Central memory CD8-positive, alpha-beta T cell (primary cell): Measurements from ENCODE around the gene POLE.
"Not testable (repeated sequence)": the region's sequence is repeated elsewhere in the genome, so short reads cannot be mapped to it uniquely, and the experiment has no call there.

Source experiments
- ATAC-seq: fragments of 150-1000 bp; cut with Tn5 transposase; replicated peaks from 2 replicates; pipeline ENCODE4 v1.10.0; 2022; ENCODE audit warnings: mild to moderate bottlenecking, moderate FRiP score, moderate number of reproducible peaks; ENCODE audit not compliant: poor library complexity, severe bottlenecking; ENCODE audit errors: extremely low read depth
- DNase-seq, 2 donors: peaks; one replicate each; pipeline ENCODE4 v3.0.0; 2021; ENCODE audit warnings: low spot score in 2 of 2
- H3K27ac Mint-ChIP-seq: one replicate; pipeline ENCODE4 v1.8.0; 2022; ENCODE audit warnings: low read depth, mild to moderate bottlenecking, moderate library complexity, mixed read lengths
- H3K27me3 Mint-ChIP-seq: one replicate; pipeline ENCODE4 v1.8.0; 2022; ENCODE audit warnings: mixed read lengths
- H3K36me3 Mint-ChIP-seq: one replicate; pipeline ENCODE4 v1.8.0; 2022; ENCODE audit warnings: mild to moderate bottlenecking, moderate library complexity, mixed read lengths; ENCODE audit not compliant: insufficient read depth
- H3K4me1 Mint-ChIP-seq: one replicate; pipeline ENCODE4 v1.8.0; 2022; ENCODE audit warnings: mixed read lengths
- H3K4me3 Mint-ChIP-seq: one replicate; pipeline ENCODE4 v1.8.0; 2022; ENCODE audit warnings: mild to moderate bottlenecking, moderate library complexity, mixed read lengths
- H3K9me3 Mint-ChIP-seq: one replicate; pipeline ENCODE4 v1.8.0; 2022; ENCODE audit warnings: mixed read lengths

The POLE gene

DNA sequence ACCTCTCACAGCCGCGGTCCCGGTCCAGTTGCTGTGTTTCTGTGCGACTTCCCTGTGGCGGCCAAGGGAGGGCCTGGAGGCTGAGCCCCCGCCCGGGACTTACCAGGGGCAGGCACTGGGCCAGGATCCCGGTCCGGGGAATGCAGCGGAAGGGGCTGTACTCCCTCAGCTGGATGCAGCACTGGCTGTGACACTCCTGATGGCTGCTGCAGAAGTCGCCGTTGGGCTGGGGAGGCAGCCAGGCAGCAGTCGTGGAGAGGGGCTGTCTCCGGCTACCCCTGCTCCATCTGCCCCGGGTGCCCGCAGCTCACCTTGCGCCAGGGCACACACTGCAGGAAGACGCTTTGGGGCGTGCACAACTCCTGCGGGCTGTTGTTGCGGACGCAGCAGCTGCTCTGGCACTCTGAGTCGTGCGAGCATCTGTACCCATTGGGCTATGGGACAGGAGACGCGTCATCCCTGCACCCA is 83.0 kb downstream of the POLE start:
- peaks cover 64% of the 10 kb centered on the region for H3K27me3 Mint-ChIP-seq

DNA sequence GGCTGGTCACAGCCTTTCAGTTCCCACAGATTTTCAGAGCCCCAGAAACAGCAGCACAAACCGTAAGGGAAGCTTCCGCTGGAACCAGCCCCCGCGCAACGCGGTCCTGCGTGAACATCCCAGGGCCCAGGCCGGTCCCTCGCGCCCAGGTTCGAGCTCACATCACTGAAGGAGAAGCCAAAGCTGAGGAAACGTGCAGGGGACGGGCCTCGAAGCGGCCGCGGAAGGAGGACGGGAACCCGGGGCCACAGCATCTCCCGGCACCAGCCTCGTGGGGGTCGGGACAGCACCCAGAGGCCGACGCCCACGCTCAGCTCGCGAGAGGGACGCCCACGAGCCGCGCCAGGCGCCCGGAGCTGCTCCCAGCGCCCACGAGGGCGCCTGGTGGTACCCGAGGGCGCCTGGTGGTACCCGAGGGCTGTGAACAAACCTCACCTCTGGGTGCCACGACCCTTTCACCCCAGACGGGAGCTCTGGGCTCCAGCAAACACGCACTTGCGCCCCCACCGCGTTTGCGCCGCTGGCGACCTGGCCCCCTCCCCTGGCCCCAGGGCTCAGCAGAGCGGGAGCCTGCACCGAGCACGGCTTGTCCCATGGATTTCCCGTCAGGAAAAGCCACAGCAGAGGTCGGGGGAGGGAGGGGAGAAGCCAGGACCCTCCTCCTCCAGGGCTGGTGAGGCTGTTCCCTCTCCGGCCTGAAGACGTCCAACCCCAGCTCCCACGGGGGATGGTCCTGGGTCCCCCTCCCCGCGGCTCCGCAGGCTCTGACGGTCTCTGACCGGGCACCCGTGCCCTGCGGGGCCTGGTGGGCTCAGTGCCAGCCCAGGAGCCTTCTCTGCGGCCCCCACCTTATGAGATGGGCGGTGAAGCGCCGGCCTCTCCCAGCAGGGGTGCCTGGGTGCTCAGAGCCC is 83.6 kb downstream of the POLE start:
- Mint-ChIP-seq H3K4me3 (no peak overlapping the region), H3K36me3 (peaks cover 13% of the 10 kb centered on the region), H3K9me3 (no peaks in the 10 kb centered on the region), H3K4me1 (peaks cover 15% of the 10 kb centered on the region), H3K27me3 (peaks cover 63% of the 10 kb centered on the region), H3K27ac (no peak overlapping the region)
- no peak for DNase-seq
- no peak for ATAC-seq

More for the DNA sequence above, 83.0 kb downstream of the POLE start:
- no peak overlapping the region for H3K27ac Mint-ChIP-seq
- no peaks in the 10 kb centered on the region for H3K9me3 Mint-ChIP-seq
- no peak overlapping the region for H3K4me3 Mint-ChIP-seq
- ATAC-seq (no peak), DNase-seq (no peak)
- H3K4me1 Mint-ChIP-seq: peaks cover 10% of the 10 kb centered on the region
- peaks cover 10% of the 10 kb centered on the region for H3K36me3 Mint-ChIP-seq

DNA sequence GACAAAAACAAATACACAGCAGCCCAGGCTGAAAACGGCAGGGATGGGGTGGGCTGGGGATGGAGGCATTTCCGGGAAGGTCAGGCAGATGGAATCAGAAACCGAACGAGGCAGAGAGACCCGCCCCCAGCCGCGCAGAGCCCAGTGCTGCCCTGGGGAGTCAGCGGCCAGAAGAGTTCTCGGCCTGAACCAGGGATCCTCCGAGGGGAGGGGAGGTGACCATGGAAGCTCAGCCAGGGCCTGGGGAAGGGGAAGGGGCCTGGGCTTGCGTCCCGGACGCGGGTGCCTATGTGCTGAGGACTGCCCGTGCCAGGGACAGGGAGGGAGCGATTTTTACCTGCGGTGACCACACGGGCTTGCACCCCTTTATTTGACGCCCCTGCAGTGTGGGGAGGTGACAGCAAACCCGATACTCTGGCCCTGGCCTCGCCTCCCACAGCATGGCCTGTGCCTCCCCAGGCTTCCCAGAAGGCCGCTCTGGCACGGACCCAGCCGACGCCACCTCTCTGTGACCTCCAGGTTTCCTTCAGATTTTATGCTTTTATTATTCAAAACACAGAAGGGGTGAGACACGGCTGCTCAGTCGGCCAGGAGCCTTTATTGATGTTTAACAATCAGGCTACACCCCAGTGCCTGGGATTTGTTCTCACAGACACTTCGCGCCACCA is 84.4 kb downstream of the POLE start:
- Mint-ChIP-seq H3K4me1 (peaks cover 18% of the 10 kb centered on the region), H3K4me3 (no peak overlapping the region), H3K27ac (no peak overlapping the region), H3K27me3 (peaks cover 59% of the 10 kb centered on the region), H3K9me3 (no peaks in the 10 kb centered on the region), H3K36me3 (peaks cover 14% of the 10 kb centered on the region)
- no peak for ATAC-seq
- DNase-seq: no peak

DNA sequence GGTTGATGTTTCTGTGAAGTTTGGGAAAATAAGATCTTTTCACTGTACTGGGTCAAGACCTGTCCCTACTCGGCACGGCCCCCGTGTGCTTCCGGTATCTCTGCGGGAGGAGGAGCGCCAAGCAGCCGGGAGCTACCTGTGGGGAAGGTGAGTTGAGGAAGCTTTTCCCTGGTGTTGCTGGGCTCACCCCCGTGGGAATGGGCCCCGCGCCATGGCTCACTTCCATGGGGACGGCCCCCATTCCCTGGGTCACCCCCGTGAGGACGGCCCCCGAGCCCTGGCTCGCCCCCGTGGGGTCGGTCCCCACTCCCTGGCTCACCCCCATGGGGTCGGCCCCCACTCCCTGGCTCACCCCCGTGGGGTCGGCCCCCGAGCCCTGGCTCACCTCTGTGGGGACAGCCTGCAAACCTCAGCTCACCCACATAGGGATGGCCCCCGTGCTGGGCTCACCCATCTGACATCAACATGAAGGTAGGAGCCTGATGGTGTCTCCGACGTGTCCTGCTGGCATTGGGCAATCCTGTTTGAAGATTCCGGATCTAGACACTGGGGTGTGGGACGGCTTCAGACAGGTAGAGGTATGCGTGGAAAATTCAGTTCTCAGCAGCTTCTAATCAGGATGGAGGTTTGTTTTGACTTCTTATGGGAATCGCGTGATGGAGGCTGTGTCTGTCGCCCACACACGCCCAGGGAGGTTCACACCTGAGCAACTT is 85.8 kb downstream of the POLE start:
- peaks cover 16% of the 10 kb centered on the region for H3K36me3 Mint-ChIP-seq
- peaks cover 60% of the 10 kb centered on the region for H3K27me3 Mint-ChIP-seq
- peaks cover 26% of the 10 kb centered on the region for H3K4me1 Mint-ChIP-seq
- DNase-seq (no peak), ATAC-seq (no peak)
- peak overlapping the region; percentile 70 for H3K4me3 Mint-ChIP-seq
- H3K9me3 Mint-ChIP-seq: no peaks in the 10 kb centered on the region
- peak overlapping the region; percentile 11 for H3K27ac Mint-ChIP-seq

DNA sequence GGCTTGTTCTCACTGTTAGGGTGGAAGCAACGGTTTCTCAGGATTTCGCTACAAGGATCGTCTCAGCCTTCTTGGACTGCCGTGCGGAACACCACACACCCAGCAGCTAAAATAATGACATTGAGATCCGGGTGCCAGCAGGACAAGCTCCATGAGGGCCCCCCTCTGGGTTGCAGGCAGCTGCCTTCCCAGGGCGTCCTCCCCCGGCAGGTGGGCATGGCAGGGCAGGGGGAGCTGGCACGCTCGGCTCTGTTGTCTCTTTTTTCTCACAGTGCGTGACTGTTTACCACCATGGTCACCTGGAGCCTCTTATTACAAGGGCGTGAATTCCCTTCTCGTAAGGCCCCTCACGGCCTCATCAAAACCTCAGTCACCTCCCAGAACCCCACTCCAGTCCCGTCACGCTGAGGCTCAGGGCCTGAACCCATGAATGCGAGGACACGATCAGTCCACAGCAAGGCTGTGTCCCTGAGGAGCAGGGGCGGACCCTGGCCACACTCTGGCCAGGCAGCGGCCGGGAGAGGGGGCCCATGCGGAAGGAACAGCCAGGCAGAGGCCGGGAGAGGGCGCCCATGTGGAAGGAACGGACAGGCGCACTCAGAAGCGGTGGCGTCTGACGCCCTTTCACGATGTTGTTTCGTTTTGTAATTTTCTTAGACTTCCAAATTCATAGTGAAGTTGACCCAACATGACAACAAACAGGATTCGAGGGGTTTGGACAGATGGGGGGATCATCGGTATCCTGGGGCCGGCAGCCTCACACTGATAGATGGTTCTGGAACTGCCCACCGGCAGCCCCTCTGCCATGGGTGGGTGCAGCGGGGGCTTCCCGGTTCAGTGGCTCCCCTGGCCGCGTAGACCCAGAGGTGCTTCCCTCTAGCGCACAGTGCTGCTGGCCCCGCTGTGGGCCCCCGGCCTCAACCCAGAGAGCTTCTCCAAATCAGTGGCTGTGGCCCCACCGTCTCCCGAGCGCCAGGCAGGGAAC is 86.8 kb downstream of the POLE start:
- peak overlapping the region; percentile 11 for H3K27ac Mint-ChIP-seq
- peaks cover 15% of the 10 kb centered on the region for H3K36me3 Mint-ChIP-seq
- H3K4me3 Mint-ChIP-seq: peak overlapping the region; percentile 70
- H3K4me1 Mint-ChIP-seq: peaks cover 26% of the 10 kb centered on the region
- H3K27me3 Mint-ChIP-seq: peaks cover 57% of the 10 kb centered on the region
- DNase-seq (no peak), ATAC-seq (peak; percentile 29)
- no peaks in the 10 kb centered on the region for H3K9me3 Mint-ChIP-seq

DNA sequence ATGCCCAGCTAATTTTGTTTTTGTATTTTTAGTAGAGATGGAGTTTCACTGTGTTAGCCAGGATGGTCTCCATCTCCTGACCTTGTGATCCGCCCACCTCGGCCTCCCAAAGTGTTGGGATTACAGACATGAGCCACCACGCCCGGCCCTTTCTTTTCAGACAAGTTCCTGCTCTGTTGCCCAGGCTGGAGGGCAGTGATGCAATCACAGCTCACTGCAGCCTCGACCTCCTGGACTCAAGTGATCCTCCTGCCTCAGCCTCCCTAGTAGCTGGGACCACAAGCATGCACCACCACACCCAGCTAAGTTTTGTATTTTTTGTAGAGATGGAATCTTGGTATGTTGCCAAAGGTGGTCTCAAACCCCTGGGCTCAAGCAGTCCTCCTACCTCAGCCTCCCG is 87.6 kb downstream of the POLE start:
- Mint-ChIP-seq H3K27me3 (peaks cover 51% of the 10 kb centered on the region), H3K4me1 (peaks cover 26% of the 10 kb centered on the region), H3K36me3 (peaks cover 15% of the 10 kb centered on the region), H3K4me3 (peak overlapping the region; percentile 70)
- DNase-seq, H3K27ac Mint-ChIP-seq, ATAC-seq, H3K9me3 Mint-ChIP-seq: not testable (repeated sequence)

DNA sequence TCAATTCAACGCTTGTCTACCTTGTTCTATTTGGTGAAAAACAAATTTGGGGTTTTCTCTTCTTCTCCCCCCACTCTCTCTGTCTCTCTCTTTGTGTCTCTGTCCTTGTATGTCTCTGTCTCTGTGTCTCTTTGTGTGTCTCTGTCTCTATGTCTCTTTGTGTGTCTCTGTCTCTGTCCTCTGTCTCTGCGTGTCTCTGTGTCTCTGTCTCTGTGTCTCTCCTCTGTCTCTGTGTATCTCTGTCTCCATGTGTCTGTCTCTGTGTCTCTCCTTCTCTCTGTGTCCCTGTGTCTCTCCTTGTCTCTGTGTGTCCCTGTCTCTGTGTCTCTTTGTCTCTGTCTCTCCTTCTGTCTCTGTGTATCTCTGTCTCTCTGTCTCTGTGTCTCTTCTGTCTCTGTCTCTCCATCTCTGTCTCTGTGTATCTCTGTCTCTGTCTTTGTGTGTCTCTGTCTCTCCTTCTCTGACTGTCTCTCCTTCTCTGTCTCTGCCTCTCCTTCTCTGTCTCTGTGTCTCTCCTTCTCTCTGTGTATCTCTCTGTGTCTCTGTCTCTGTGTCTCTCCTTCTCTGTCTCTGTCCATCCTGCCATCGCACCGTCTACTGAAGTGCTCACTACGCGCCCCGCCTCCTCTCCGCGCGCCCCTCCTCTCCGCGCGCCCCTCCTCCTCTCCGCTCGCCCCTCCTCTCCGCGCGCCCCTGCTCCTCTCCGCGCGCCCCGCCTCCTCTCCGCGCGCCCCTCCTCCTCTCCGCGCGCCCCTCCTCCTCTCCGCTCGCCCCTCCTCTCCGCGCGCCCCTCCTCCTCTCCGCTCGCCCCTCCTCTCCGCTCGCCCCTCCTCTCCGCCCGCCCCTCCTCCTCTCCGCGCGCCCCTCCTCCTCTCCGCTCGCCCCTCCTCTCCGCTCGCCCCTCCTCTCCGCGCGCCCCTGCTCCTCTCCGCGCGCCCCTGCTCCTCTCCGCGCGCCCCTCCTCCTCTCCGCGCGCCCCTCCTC is 89.5 kb downstream of the POLE start:
- ATAC-seq (no peak), DNase-seq (no peak)
- Mint-ChIP-seq H3K27me3 (peaks cover 57% of the 10 kb centered on the region), H3K27ac (peak overlapping the region; percentile 50), H3K9me3 (no peaks in the 10 kb centered on the region), H3K36me3 (peaks cover 20% of the 10 kb centered on the region), H3K4me1 (peaks cover 26% of the 10 kb centered on the region), H3K4me3 (peak overlapping the region; percentile 84)

DNA sequence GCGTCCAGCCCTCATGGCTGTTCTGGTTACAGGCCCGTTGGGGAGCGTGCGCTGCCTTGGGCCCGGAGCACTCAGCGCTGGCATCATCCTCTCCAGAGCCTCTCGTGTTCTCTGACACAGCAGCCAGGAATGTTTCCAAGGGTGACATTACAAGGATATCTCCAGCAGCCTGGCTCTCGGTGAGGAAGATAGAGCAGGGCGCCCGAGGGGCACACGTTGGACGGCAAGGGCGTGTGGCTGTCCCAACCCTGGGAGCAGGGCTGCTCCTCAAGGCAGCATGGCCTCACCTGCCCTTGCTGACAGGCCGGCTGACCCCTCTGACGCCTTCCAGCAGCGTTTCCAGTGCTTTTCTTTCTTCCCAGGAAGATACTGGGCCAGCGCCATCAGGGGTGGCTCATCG is 91.1 kb downstream of the POLE start:
- Mint-ChIP-seq H3K4me3 (no peak overlapping the region), H3K27me3 (peaks cover 45% of the 10 kb centered on the region), H3K36me3 (peaks cover 21% of the 10 kb centered on the region), H3K9me3 (no peaks in the 10 kb centered on the region), H3K27ac (no peak overlapping the region), H3K4me1 (peaks cover 25% of the 10 kb centered on the region)
- ATAC-seq (no peak), DNase-seq (no peak)

DNA sequence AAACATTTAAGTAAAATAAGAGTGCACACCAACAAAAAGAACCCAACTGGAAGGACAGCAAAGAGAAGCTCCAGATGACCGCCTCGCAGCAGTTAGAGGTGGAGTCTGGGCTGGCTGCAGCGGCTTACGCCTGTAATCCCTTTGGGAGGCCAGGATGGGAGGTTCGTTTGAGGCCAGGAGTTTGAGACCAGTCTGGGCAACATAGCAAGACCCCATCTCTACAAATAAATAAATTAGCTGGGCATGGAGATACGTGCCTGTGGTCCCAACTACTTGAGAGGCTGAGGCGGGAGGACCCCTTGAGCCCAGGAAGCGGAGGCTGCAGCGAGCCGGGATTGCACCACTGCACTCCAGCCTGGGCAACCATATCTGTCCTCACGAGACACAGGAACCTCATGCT is 92.0 kb downstream of the POLE start:
- Mint-ChIP-seq H3K4me3 (no peak overlapping the region), H3K36me3 (peaks cover 22% of the 10 kb centered on the region)

DNA sequence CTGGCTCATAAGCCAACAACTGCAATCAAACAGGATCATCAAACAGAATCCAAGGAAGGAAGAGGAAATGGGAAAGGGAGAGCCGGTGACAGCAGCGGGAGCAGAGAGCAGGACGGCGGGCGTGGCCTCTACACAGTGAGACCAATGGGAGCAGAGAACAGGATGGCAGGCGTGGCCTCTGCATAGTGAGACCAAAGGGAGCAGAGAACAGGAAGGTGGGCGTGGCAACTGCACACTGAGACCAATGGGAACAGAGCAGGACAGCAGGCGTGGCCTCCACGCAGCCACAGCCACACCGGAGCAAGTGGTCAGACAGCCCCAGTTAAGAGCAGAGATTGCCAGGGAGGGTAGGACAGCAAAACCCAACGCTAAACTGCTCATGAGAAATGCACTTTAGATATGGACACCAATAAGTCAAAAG is 93.2 kb downstream of the POLE start:
- no peak for DNase-seq
- Mint-ChIP-seq H3K9me3 (peaks cover 2% of the 10 kb centered on the region), H3K27me3 (peaks cover 38% of the 10 kb centered on the region), H3K36me3 (peaks cover 24% of the 10 kb centered on the region), H3K27ac (peak overlapping the region; percentile 10), H3K4me3 (no peak overlapping the region), H3K4me1 (peaks cover 16% of the 10 kb centered on the region)
- ATAC-seq: no peak

More for the DNA sequence above, 92.0 kb downstream of the POLE start:
- Mint-ChIP-seq H3K27me3 (peaks cover 40% of the 10 kb centered on the region), H3K27ac (no peak overlapping the region), H3K4me1 (peaks cover 16% of the 10 kb centered on the region), H3K9me3 (no peaks in the 10 kb centered on the region)
- no peak for ATAC-seq
- DNase-seq: no peak

DNA sequence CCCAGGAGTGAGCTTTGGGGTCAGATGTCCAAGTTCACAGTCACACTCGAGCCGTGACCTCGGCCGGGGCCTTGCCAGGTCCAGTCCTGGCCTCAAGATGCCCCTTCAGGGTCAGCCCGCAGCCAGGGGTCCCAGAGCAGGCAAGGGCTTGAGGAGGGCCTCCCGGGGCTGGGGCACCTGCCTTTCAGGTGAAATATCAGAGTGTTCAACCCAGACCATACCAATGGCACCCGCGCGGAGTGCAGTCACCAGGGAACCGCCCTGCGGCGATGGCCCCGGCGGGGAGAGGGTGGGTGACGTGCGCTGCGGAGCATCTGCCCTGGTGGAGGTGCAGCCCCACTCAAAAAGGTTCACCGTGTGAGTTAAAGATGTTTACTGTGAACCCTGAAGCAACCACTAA is 93.6 kb downstream of the POLE start:
- no peak overlapping the region for H3K27ac Mint-ChIP-seq
- H3K4me3 Mint-ChIP-seq: no peak overlapping the region
- H3K9me3 Mint-ChIP-seq: peaks cover 5% of the 10 kb centered on the region
- H3K4me1 Mint-ChIP-seq: peaks cover 11% of the 10 kb centered on the region
- DNase-seq (no peak), ATAC-seq (no peak)
- peaks cover 34% of the 10 kb centered on the region for H3K27me3 Mint-ChIP-seq
- peaks cover 26% of the 10 kb centered on the region for H3K36me3 Mint-ChIP-seq
